KBM-7 (cell line): Measurements from ENCODE around the gene NUPR1.
"Not testable (repeated sequence)": the region's sequence is repeated elsewhere in the genome, so short reads cannot be mapped to it uniquely, and the experiment has no call there.

Experiments used
- DNase-seq: peaks from one replicate; pipeline ENCODE4 v3.0.0-alpha.2; 2015
- in situ Hi-C: fragments of 300-500 bp; cut with MboI; formaldehyde crosslinking; loops from 2 replicates; pipeline ENCODE4 v1.14.3; 2020; ENCODE audit warnings: low sequenced_read_pairs, low pct_unique_long_range_greater_than_20kb, mixed read lengths

The NUPR1 gene

GRCh38 chr16:28558456-28558855 is 19.7 kb upstream of the NUPR1 start:
- in situ Hi-C loops: no loop called here
- no peak for DNase-seq

GRCh38 chr16:28556914-28557320 is 18.1 kb upstream of the NUPR1 start:
- no peak for DNase-seq
- in situ Hi-C loops: no loop called here

GRCh38 chr16:28555561-28555960 is 16.8 kb upstream of the NUPR1 start:
- in situ Hi-C loops: no loop called here
- DNase-seq: no peak

GRCh38 chr16:28554634-28555423 is 16.1 kb upstream of the NUPR1 start:
- DNase-seq: no peak
- in situ Hi-C loops: no loop called here

GRCh38 chr16:28553776-28554633 is 15.2 kb upstream of the NUPR1 start, which contains the start of gene SGF29:
Gene SGF29, plus strand, starts transcription at chr16:28553920. Its CDS starts 27,150 bp downstream, at chr16:28581070.
- in situ Hi-C loops: no loop called here

GRCh38 chr16:28549301-28549899 is 10.6 kb upstream of the NUPR1 start:
- DNase-seq: peak; percentile 76
- in situ Hi-C loops: loop anchor here (25.0 kb wide), 1 partner anchor 388 kb away; the partner anchor contains the start of genes CD19 and RABEP2

More at GRCh38 chr16:28553776-28554633, 15.2 kb upstream of the NUPR1 start, which contains the start of gene SGF29:
- DNase-seq: peak; percentile 95

GRCh38 chr16:28548306-28548802 is 9.6 kb upstream of the NUPR1 start:
- in situ Hi-C loops: loop anchor here (25.0 kb wide), 1 partner anchor 389 kb away; the partner anchor contains the start of genes CD19 and RABEP2
- DNase-seq: no peak

- in situ Hi-C loops: loop anchor here (25.0 kb wide), 1 partner anchor 391 kb away; the partner anchor contains the start of genes CD19 and RABEP2
- DNase-seq: no peak
Observed at GRCh38 chr16:28546626-28547025, 7.9 kb upstream of the NUPR1 start.

GRCh38 chr16:28545964-28546363 is 7.2 kb upstream of the NUPR1 start:
- in situ Hi-C loops: loop anchor here (25.0 kb wide), 1 partner anchor 391 kb away; the partner anchor contains the start of genes CD19 and RABEP2
- DNase-seq: not testable (repeated sequence)

- in situ Hi-C loops: loop anchor here (5.0 to 25.0 kb wide), 2 partner anchors 53 to 392 kb away; partner anchors contain the start of genes APOBR, CD19, CLN3 and RABEP2
- no peak for DNase-seq
Observed at GRCh38 chr16:28544998-28545397, 6.2 kb upstream of the NUPR1 start.

- DNase-seq: peak; percentile 68
- in situ Hi-C loops: loop anchor here (5.0 to 25.0 kb wide), 2 partner anchors 51 to 394 kb away; partner anchors contain the start of genes APOBR, CD19, CLN3 and RABEP2
Observed at GRCh38 chr16:28543072-28543471, 4.3 kb upstream of the NUPR1 start.

GRCh38 chr16:28542646-28543045 is 3.9 kb upstream of the NUPR1 start:
- in situ Hi-C loops: loop anchor here (5.0 to 25.0 kb wide), 2 partner anchors 50 to 395 kb away; partner anchors contain the start of genes APOBR, CD19, CLN3 and RABEP2
- no peak for DNase-seq

- DNase-seq: no peak
- in situ Hi-C loops: loop anchor here (5.0 to 25.0 kb wide), 2 partner anchors 48 to 397 kb away; partner anchors contain the start of genes APOBR, CD19, CLN3 and RABEP2
Observed at GRCh38 chr16:28540346-28540745, 1.6 kb upstream of the NUPR1 start.

- in situ Hi-C loops: loop anchor here (25.0 kb wide), 1 partner anchor 399 kb away; the partner anchor contains the start of genes CD19 and RABEP2
- no peak for DNase-seq
Observed at GRCh38 chr16:28537964-28538732, 626 bp downstream of the NUPR1 start.

GRCh38 chr16:28537076-28537475 is 1.7 kb downstream of the NUPR1 start:
- DNase-seq: no peak
- in situ Hi-C loops: loop anchor here (25.0 kb wide), 1 partner anchor 400 kb away; the partner anchor contains the start of genes CD19 and RABEP2

- DNase-seq: no peak
- in situ Hi-C loops: loop anchor here (25.0 kb wide), 1 partner anchor 403 kb away; the partner anchor contains the start of genes CD19 and RABEP2
Observed at GRCh38 chr16:28534542-28535373, 4.0 kb downstream of the NUPR1 start.
